OCI-LY1 (cell line): ENCODE measurements around the gene DPP6.

Experiments used
- EZH2 ChIP-seq: fragments of 200-600 bp; sonication (generic), shearing (Covaris generic); IDR thresholded peaks from 2 replicates; pipeline ENCODE4 v1.8.0; 2017; ENCODE audit warnings: borderline replicate concordance, mixed run types, mild to moderate bottlenecking, antibody characterized with exemption, low read length, moderate library complexity, mixed read lengths
- TF ChIP-seq, protein P1 (sequence below): fragments of 200-600 bp; sonication (generic), shearing (Covaris generic); IDR thresholded peaks from 2 replicates; pipeline ENCODE4 v1.5.1; 2017; ENCODE audit warnings: mild to moderate bottlenecking, antibody characterized with exemption, low read length, moderate library complexity, mixed read lengths

GRCh38 chr7:154765118-154765517, 712.9 kb downstream of the DPP6 start:
- TF ChIP-seq, protein P1, sequence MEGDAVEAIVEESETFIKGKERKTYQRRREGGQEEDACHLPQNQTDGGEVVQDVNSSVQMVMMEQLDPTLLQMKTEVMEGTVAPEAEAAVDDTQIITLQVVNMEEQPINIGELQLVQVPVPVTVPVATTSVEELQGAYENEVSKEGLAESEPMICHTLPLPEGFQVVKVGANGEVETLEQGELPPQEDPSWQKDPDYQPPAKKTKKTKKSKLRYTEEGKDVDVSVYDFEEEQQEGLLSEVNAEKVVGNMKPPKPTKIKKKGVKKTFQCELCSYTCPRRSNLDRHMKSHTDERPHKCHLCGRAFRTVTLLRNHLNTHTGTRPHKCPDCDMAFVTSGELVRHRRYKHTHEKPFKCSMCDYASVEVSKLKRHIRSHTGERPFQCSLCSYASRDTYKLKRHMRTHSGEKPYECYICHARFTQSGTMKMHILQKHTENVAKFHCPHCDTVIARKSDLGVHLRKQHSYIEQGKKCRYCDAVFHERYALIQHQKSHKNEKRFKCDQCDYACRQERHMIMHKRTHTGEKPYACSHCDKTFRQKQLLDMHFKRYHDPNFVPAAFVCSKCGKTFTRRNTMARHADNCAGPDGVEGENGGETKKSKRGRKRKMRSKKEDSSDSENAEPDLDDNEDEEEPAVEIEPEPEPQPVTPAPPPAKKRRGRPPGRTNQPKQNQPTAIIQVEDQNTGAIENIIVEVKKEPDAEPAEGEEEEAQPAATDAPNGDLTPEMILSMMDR: no peak
- TF ChIP-seq EZH2: no peak
